ENCODE measurements around the gene CACNA1F. TPM values are rescaled to one million over a fixed set of nuclear protein-coding genes. Genes with fewer than 3 reads are reported as not detected.

CACNA1F gene
- total and polyA plus RNA-seq, 9 of the 15 experiments (the other 6 are each of a cell fraction or from before 2014, with no cell fraction given): under 0.01 to 0.41 (median 0.03) TPM; not detected in 3

- no peak for TF ChIP-seq ZNF197 (CRISPR knock-in tag; IDR thresholded peaks at IDR 0.05; ENCODE audit: low read depth)
- TF ChIP-seq THRA (IDR thresholded peaks at IDR 0.05): no peak
- no peak for TF ChIP-seq THRB (CRISPR knock-in tag; conservative IDR thresholded peaks at IDR 0.05)
These were observed 27.7 kb downstream of the CACNA1F start (continued) for GRCh38 chrX:49205443-49205842.

- intact Hi-C loops (cut with micrococcal nuclease) (no loop called here), in situ Hi-C loops (cut with MboI) (no loop called here)
- H3K9me3 ChIP-seq (replicated peaks; ENCODE audit: control insufficient read depth, insufficient read depth, low read depth, low read length): no peaks in the 10 kb centered on the region
- ChIA-PET CTCF (ENCODE audit: low intra/inter-chr PET ratio) (no interaction called here), POLR2A (no interaction called here)
- no peaks in the 10 kb centered on the region for H3K36me3 ChIP-seq (ENCODE audit: control insufficient read depth, insufficient read depth, low read length)
- no peaks in the 10 kb centered on the region for H3K27me3 ChIP-seq (ENCODE audit: control insufficient read depth in 2 of 2, insufficient read depth in 2 of 2, low read length in 2 of 2)
- no peaks in the 10 kb centered on the region for H3K9me1 ChIP-seq (ENCODE audit: control insufficient read depth, insufficient read depth, low read length)
- no peak overlapping the region for H2AFZ ChIP-seq (ENCODE audit: low read depth, low read length)
- no peak for ATAC-seq
- no peak for DNase-seq (ENCODE audit: extremely low read depth in 1 of 4, low spot score in 3 of 4)
- peaks cover 4 to 15% of the 10 kb centered on the region in 2 experiments; a peak in 4 of 5 replicates for H3K4me1 ChIP-seq (replicated peaks in 1 of 2; ENCODE audit: control insufficient read depth in 2 of 2, insufficient read depth in 2 of 2, low read length in 2 of 2)
- no peak overlapping the region for H3K4me2 ChIP-seq (ENCODE audit: insufficient read depth, low read length)
- H4K20me1 ChIP-seq (replicated peaks; ENCODE audit: control insufficient read depth, insufficient read depth, low read length): no peaks in the 10 kb centered on the region
- FAIRE-seq: no peak
- 0% methylated on average over 1 of the region's 4 CpGs for WGBS (ENCODE audit: insufficient coverage, low coverage, missing lambda C conversion rate)
- H3K9ac ChIP-seq (ENCODE audit: insufficient read depth in 1 of 2, low read depth in 2 of 2, low read length in 2 of 2): no peak overlapping the region
- no TSS peak for BruUV-seq (replicated peaks)
- H3K79me2 ChIP-seq (ENCODE audit: control insufficient read depth, insufficient read depth, low read length): no peaks in the 10 kb centered on the region
- H3K4me3 ChIP-seq: no peak overlapping the region
- H3K27ac ChIP-seq (ENCODE audit: extremely low read depth, low read depth, low read length): no peak overlapping the region
- no peak for TF ChIP-seq TARDBP (IDR thresholded peaks at IDR 0.05)
- TF ChIP-seq KHSRP (IDR thresholded peaks at IDR 0.05): no peak
- TF ChIP-seq ARID1B (IDR thresholded peaks at IDR 0.05): no peak
- no peak for TF ChIP-seq ZHX1 (conservative IDR thresholded peaks at IDR 0.05; ENCODE audit: low read length)
These were observed 28.4 kb downstream of the CACNA1F start for GRCh38 chrX:49204709-49205108.
